Right renal cortex interstitium (tissue), 3 donors: Measurements from ENCODE around the gene PKN2. TPM values are rescaled to one million over a fixed set of nuclear protein-coding genes. Genes with fewer than 3 reads are reported as not detected.
"Not testable (repeated sequence)": the region's sequence is repeated elsewhere in the genome, so short reads cannot be mapped to it uniquely, and the experiment has no call there.

Source experiments
- DNase-seq, 3 donors: peaks; one replicate each; pipeline ENCODE4 v3.0.0-alpha.2; 2013; ENCODE audit warnings: low read depth in 3 of 3, low spot score in 2 of 3
- polyA plus RNA-seq, 3 donors: library from polyadenylated mRNA; unstranded; fragments of 120-200 nt; gene quantifications; one replicate each; pipeline ENCODE4 v1.2.1, GENCODE V29; 2013; ENCODE audit not compliant: insufficient read length in 3 of 3

The PKN2 gene
- polyA plus RNA-seq, 3 donors, result 62.9 to 71.7 (median 67.0) TPM

DNA sequence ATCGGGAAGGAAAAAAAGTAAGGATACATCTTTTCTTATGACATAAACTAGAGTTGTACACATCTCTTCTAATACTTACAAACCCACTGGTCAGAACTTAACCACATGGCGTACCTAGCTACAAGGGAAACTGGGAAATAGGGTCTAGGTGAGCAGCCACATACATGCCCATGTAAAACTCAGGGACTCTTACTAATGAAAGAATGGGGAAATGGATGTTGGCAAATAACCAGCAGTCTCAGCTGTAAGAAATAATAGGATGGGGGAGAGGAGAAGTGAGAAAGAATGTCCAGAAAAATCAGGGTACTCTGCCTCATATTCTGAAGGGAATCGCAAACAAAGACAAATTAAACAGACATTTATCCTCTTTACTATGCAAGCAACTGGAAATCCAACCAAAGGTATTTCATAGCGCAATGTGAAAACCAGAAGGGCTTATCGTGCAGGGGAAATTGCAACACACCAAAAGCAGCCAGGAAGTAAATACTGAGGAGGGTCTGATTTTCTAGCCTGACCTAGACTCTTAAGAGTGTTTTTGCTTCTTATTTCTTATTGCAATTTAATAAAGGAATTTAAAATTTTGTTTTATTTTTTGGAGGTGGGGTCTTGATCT is 189.8 kb downstream of the PKN2 start:
- no peak for DNase-seq

DNA sequence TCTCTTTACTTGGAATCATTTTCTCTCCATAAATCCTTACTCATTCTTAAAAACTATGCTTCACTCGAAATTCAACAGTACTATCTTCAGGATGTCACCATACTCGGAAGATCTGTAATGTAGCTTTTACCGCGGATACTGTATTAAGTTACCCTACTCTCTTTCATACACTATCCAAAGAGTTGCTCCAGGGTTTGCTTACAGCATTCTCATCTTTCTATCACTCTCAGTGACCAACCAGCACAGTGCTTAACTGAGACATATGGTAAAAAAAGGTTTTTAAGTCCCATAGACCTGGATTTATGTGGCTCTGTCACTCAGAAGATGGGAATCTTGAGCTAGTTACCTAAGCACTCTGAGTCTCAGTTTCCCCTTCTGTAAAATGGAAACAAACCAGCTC is 191.5 kb downstream of the PKN2 start:
- DNase-seq, result no peak

DNA sequence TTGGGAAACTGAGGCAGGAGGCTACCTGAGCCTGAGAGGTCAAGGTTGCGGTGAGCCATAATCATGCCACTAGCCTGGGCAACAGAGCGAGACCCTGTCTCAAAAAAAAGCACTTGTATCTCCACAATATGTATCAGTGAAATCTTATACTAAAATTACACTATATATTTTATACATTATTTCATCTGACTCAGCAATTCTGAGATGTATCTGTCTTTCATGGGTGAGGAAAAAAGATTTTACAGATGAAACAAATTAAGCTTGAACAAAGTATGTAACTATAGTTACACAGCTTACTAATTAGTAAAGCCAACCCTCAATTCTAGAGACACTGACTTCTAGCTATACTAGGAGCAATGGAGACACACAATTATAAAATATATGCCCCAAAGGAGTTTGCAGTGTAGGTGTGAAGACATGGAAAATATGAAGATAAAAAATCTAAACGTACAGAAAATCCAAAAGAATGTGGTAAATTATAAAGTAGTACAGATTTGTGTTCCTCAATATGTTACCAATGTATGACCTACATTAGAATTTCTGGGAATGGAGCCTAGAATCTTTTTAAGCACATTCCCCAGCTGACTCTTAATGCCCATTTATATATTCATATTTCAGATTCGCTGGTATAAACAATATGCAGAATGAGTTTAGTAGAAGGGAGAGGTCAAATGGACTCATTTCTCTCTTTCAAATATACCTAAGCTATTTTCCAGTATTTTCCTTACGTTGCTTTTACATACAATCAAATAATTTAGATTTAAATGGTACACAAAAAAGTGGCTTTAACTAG is 192.7 kb downstream of the PKN2 start:
- DNase-seq, result no peak

DNA sequence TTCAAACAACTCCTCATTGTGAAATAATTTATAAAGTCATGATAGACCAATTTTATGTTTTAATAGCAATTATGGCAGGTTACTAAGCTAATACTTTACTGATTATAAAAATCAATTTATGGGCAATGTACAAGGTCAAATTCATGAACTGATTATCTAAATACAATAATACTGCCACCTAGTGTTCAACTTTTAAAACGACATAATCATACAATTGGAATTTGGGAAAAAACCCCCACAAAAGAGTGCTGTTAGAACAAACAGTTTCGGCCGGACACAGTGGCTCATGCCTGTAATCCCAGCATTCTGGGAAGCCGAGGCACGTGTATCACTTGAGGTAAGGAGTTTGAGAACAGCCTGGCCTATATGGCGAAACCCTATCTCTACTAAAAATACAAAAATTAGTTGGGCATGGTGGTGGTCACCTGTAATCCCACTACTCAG is 193.3 kb downstream of the PKN2 start:
- no peak for DNase-seq

DNA sequence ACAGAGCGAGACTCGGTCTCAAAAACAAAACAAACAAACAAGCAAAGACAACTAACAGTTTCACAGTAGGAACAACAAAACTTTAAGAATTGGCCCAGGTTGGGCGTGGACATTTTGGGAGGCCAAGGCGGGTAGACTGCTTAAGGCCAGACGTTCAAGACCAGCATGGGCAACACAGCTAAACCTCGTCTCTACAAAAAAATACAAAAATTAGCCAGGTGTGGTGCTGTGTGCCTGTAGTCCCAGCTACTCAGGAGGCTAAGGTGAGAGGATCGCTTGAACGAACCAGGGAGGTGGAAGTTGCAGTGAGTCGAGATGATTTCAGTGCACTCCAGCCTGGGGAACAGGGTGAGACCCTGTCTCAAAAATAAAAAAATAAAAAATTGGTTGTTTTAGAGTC is 193.8 kb downstream of the PKN2 start:
- no peak for DNase-seq

DNA sequence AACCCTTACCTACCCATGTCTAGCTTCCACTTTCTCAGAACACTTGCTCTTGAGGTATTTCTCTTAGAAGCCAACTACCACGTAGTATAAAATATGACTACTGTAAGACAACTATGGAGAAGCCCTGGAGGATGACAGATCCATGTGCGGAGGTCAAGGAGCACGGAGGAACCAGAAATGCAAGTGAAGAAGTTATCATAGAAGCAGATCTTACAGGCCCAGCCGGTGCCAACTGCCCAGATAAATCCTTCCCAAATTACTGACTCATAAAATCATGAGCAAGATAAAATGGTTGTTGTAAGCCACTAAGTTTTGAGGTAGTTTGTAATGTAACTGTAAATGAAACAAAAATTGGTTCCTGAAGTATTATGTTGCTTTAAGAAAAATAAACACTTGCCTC is 194.7 kb downstream of the PKN2 start:
- DNase-seq, result no peak

DNA sequence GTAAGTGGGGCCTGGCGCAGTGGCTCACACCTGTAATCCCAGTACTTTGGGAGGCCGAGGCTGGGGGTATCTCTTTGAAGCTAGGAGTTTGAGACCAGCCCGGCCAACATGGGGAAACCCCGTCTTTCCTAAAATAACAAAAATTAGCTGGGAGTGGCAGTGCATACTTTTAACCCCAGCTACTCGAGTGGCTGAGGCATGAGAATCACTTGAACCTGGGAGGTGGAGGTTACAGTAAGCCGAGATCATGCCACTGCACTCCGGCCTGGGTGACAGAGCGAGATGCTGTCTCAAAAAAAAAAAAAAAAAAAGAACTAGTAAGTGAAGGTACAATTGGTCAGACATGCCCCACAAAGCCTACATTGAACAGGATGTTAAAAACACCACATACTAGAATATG is 196.6 kb downstream of the PKN2 start:
- DNase-seq, result not testable (repeated sequence)

DNA sequence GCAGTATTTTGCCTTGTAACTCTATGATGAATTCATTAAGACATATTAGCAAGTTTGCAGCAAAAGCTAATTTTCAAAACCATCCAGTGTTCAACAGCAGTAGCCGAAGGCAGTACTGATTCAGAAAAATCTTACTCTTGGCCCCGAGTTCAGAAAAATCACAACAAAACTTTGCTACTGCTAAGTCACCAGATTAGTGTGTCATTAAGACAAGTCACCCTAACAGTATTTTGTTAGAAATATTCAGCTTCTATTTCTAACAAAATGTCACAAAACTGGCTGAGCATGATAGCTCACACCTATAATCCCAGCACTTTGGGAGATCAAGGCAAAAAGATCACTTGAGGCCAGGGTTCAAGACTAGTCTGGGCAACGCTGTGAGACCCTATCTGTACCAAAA is 199.1 kb downstream of the PKN2 start:
- DNase-seq, result no peak

Other genes with a start within 250 kb of the PKN2 start
- 10 to 100 TPM; 49.4 to 55.4 (median 53.7) TPM for gene GTF2B, start 207.3 kb downstream of the PKN2 start, polyA plus RNA-seq